Measurements from ENCODE around the gene CEP85.

- TF ChIP-seq, protein P1, sequence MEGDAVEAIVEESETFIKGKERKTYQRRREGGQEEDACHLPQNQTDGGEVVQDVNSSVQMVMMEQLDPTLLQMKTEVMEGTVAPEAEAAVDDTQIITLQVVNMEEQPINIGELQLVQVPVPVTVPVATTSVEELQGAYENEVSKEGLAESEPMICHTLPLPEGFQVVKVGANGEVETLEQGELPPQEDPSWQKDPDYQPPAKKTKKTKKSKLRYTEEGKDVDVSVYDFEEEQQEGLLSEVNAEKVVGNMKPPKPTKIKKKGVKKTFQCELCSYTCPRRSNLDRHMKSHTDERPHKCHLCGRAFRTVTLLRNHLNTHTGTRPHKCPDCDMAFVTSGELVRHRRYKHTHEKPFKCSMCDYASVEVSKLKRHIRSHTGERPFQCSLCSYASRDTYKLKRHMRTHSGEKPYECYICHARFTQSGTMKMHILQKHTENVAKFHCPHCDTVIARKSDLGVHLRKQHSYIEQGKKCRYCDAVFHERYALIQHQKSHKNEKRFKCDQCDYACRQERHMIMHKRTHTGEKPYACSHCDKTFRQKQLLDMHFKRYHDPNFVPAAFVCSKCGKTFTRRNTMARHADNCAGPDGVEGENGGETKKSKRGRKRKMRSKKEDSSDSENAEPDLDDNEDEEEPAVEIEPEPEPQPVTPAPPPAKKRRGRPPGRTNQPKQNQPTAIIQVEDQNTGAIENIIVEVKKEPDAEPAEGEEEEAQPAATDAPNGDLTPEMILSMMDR (IDR thresholded peaks at IDR 0.05; ENCODE audit: low read depth, low read length, missing input control): no peak
- TF ChIP-seq ZBTB33 (IDR thresholded peaks at IDR 0.05): no peak
- TF ChIP-seq RAD21 (IDR thresholded peaks at IDR 0.05): no peak
- no peak for TF ChIP-seq JUND (IDR thresholded peaks at IDR 0.05)
- no peak for TF ChIP-seq TAF1 (conservative IDR thresholded peaks at IDR 0.05)
- TF ChIP-seq YY1 (IDR thresholded peaks at IDR 0.05): no peak
- TF ChIP-seq REST (IDR thresholded peaks at IDR 0.05): no peak
Measured at GRCh38 chr1:26259005-26259404, 25.0 kb downstream of the CEP85 start.
